ENCODE data around the gene FBN3.
"Not testable (repeated sequence)": the region's sequence is repeated elsewhere in the genome, so short reads cannot be mapped to it uniquely, and the experiment has no call there.

FBN3 gene

GRCh38 chr19:8149261-8150094 lies at the start of gene FBN3:
FBN3 (minus strand) TSS chr19:8149592; CDS start chr19:8147480, 2,112 bp downstream.
- H3K4me1 Mint-ChIP-seq (ENCODE audit: low read depth), result peaks cover 7% of the 10 kb centered on the region
- H3K27ac Mint-ChIP-seq, result no peak within 1 kb of the TSS
- H3K4me3 Mint-ChIP-seq, result peak within 1 kb of the TSS; percentile 79
- peaks cover 30% of the 10 kb centered on the region for H3K27me3 Mint-ChIP-seq
- no peaks in the 10 kb centered on the region for H3K36me3 Mint-ChIP-seq
- H3K9me3 Mint-ChIP-seq (ENCODE audit: low read depth), result no peaks in the 10 kb centered on the region

GRCh38 chr19:8196271-8196927 lies 47.0 kb upstream of the FBN3 start:
- no peak overlapping the region for H3K4me3 Mint-ChIP-seq
- H3K27ac Mint-ChIP-seq, result peak overlapping the region; percentile 84
- no peaks in the 10 kb centered on the region for H3K9me3 Mint-ChIP-seq (ENCODE audit: low read depth)
- peaks cover 42% of the 10 kb centered on the region for H3K4me1 Mint-ChIP-seq (ENCODE audit: low read depth)
- H3K27me3 Mint-ChIP-seq, result no peaks in the 10 kb centered on the region
- no peaks in the 10 kb centered on the region for H3K36me3 Mint-ChIP-seq

GRCh38 chr19:8194528-8195267 lies 45.3 kb upstream of the FBN3 start:
- Mint-ChIP-seq H3K9me3 (ENCODE audit: low read depth) (no peaks in the 10 kb centered on the region), H3K27ac (peak overlapping the region; percentile 64), H3K27me3 (no peaks in the 10 kb centered on the region), H3K4me1 (ENCODE audit: low read depth) (peaks cover 42% of the 10 kb centered on the region), H3K36me3 (no peaks in the 10 kb centered on the region), H3K4me3 (peak overlapping the region; percentile 66)

GRCh38 chr19:8192221-8192820 lies 42.9 kb upstream of the FBN3 start:
- Mint-ChIP-seq H3K36me3 (no peaks in the 10 kb centered on the region), H3K27ac (no peak overlapping the region), H3K9me3 (ENCODE audit: low read depth) (no peaks in the 10 kb centered on the region), H3K4me1 (ENCODE audit: low read depth) (peaks cover 42% of the 10 kb centered on the region), H3K27me3 (no peaks in the 10 kb centered on the region), H3K4me3 (no peak overlapping the region)

GRCh38 chr19:8185343-8186068 lies 36.1 kb upstream of the FBN3 start:
- peaks cover 9% of the 10 kb centered on the region for H3K4me1 Mint-ChIP-seq (ENCODE audit: low read depth)
- no peak overlapping the region for H3K27ac Mint-ChIP-seq
- H3K36me3 Mint-ChIP-seq, result no peaks in the 10 kb centered on the region
- H3K4me3 Mint-ChIP-seq, result no peak overlapping the region
- H3K9me3 Mint-ChIP-seq (ENCODE audit: low read depth), result no peaks in the 10 kb centered on the region
- H3K27me3 Mint-ChIP-seq, result no peaks in the 10 kb centered on the region

GRCh38 chr19:8184274-8184673 lies 34.9 kb upstream of the FBN3 start:
- Mint-ChIP-seq H3K36me3 (no peaks in the 10 kb centered on the region), H3K27me3 (no peaks in the 10 kb centered on the region), H3K4me3 (no peak overlapping the region), H3K4me1 (ENCODE audit: low read depth) (peaks cover 9% of the 10 kb centered on the region), H3K9me3 (ENCODE audit: low read depth) (no peaks in the 10 kb centered on the region), H3K27ac (no peak overlapping the region)

GRCh38 chr19:8180018-8180417 lies 30.6 kb upstream of the FBN3 start:
- no peaks in the 10 kb centered on the region for H3K27me3 Mint-ChIP-seq
- no peak overlapping the region for H3K4me3 Mint-ChIP-seq
- no peak overlapping the region for H3K27ac Mint-ChIP-seq
- peaks cover 9% of the 10 kb centered on the region for H3K4me1 Mint-ChIP-seq (ENCODE audit: low read depth)
- no peaks in the 10 kb centered on the region for H3K9me3 Mint-ChIP-seq (ENCODE audit: low read depth)
- H3K36me3 Mint-ChIP-seq, result no peaks in the 10 kb centered on the region

- Mint-ChIP-seq H3K27ac (no peak overlapping the region), H3K4me1 (ENCODE audit: low read depth) (no peaks in the 10 kb centered on the region), H3K9me3 (ENCODE audit: low read depth) (no peaks in the 10 kb centered on the region), H3K27me3 (no peaks in the 10 kb centered on the region), H3K4me3 (no peak overlapping the region), H3K36me3 (no peaks in the 10 kb centered on the region)
These were observed 25.3 kb upstream of the FBN3 start for GRCh38 chr19:8174706-8175105.

GRCh38 chr19:8168537-8168936 lies 19.1 kb upstream of the FBN3 start:
- no peak overlapping the region for H3K27ac Mint-ChIP-seq
- no peaks in the 10 kb centered on the region for H3K27me3 Mint-ChIP-seq
- H3K36me3 Mint-ChIP-seq, result no peaks in the 10 kb centered on the region
- H3K4me1 Mint-ChIP-seq (ENCODE audit: low read depth), result no peaks in the 10 kb centered on the region
- H3K4me3 Mint-ChIP-seq, result no peak overlapping the region
- H3K9me3 Mint-ChIP-seq (ENCODE audit: low read depth), result no peaks in the 10 kb centered on the region

- Mint-ChIP-seq H3K36me3 (no peaks in the 10 kb centered on the region), H3K27me3 (no peaks in the 10 kb centered on the region), H3K4me3 (no peak overlapping the region), H3K27ac (no peak overlapping the region), H3K4me1 (ENCODE audit: low read depth) (no peaks in the 10 kb centered on the region), H3K9me3 (ENCODE audit: low read depth) (no peaks in the 10 kb centered on the region)
These were observed 18.6 kb upstream of the FBN3 start for GRCh38 chr19:8167985-8168384.

- Mint-ChIP-seq H3K27me3 (no peaks in the 10 kb centered on the region), H3K27ac (no peak overlapping the region), H3K36me3 (no peaks in the 10 kb centered on the region), H3K9me3 (ENCODE audit: low read depth) (no peaks in the 10 kb centered on the region), H3K4me3 (no peak overlapping the region), H3K4me1 (ENCODE audit: low read depth) (no peaks in the 10 kb centered on the region)
These were observed 14.4 kb upstream of the FBN3 start for GRCh38 chr19:8163759-8164158.

- Mint-ChIP-seq H3K4me1 (ENCODE audit: low read depth) (no peaks in the 10 kb centered on the region), H3K27ac (no peak overlapping the region), H3K9me3 (ENCODE audit: low read depth) (no peaks in the 10 kb centered on the region)
These were observed 11.8 kb upstream of the FBN3 start for GRCh38 chr19:8161135-8161646.

GRCh38 chr19:8159322-8159721 lies 9.9 kb upstream of the FBN3 start:
- H3K9me3 Mint-ChIP-seq (ENCODE audit: low read depth); H3K36me3 Mint-ChIP-seq; H3K27ac Mint-ChIP-seq; H3K4me3 Mint-ChIP-seq; H3K4me1 Mint-ChIP-seq (ENCODE audit: low read depth): not testable (repeated sequence)
- peaks cover 11% of the 10 kb centered on the region for H3K27me3 Mint-ChIP-seq

More at GRCh38 chr19:8161135-8161646, 11.8 kb upstream of the FBN3 start:
- Mint-ChIP-seq H3K4me3 (no peak overlapping the region), H3K36me3 (no peaks in the 10 kb centered on the region), H3K27me3 (peaks cover 5% of the 10 kb centered on the region)

GRCh38 chr19:8158411-8159074 lies 9.2 kb upstream of the FBN3 start:
- Mint-ChIP-seq H3K9me3 (ENCODE audit: low read depth) (no peaks in the 10 kb centered on the region), H3K4me3 (no peak overlapping the region), H3K27ac (no peak overlapping the region), H3K36me3 (no peaks in the 10 kb centered on the region), H3K4me1 (ENCODE audit: low read depth) (no peaks in the 10 kb centered on the region), H3K27me3 (peaks cover 11% of the 10 kb centered on the region)
